HCT116 (cell line): ENCODE measurements around the gene ACAP2. TPM values are rescaled to one million over a fixed set of nuclear protein-coding genes. Genes with fewer than 3 reads are reported as not detected.

Experiments
- ATAC-seq: fragments of 200-7000 bp; cut with Tn5 transposase; 2 replicates; pipeline ENCODE4 v1.9.1; 2020; ENCODE audit warnings: mild to moderate bottlenecking, moderate library complexity
- BruUV-seq: library from RNA; stranded (reverse); fragments of 400-500 nt; replicated peaks from 2 replicates; lab custom pipeline; 2021; lab: Mats Ljungman, UMichigan
- CTCF ChIA-PET: fragments of 300-600 bp; sonication (Branson Sonifier 250); formaldehyde crosslinking; loops from one replicate; lab custom pipeline; 2021; ENCODE audit warnings: antibody characterized with exemption; lab: Charles Lee
- POLR2A ChIA-PET: fragments of 300-600, 350-600 bp; sonication (Branson Sonifier 250); formaldehyde crosslinking; loops from one replicate; lab custom pipeline; 2021; ENCODE audit warnings: antibody characterized with exemption; lab: Charles Lee
- RAD21 ChIA-PET, 2 experiments: fragments of 300-600 bp; sonication (Branson Sonifier 250); formaldehyde crosslinking; loops; one replicate each; lab custom pipeline; 2023; ENCODE audit warnings: low total read pairs in 2 of 2; ENCODE audit not compliant: uncharacterized antibody in 2 of 2, unreplicated experiment in 2 of 2, low non-redundant PET in 1 of 2; lab: Charles Lee
- DNase-seq: peaks from one replicate; pipeline ENCODE4 v3.0.0-alpha.2; 2010; ENCODE audit warnings: low read depth, low spot score
- H2AFZ ChIP-seq: fragments of 200-600 bp; shearing (Covaris generic), sonication (generic); 2 replicates; pipeline ENCODE4 v1.6.1; 2017; ENCODE audit warnings: low read depth, mixed run types, mixed read lengths, antibody characterized with exemption, low read length; ENCODE audit not compliant: poor library complexity, severe bottlenecking
- H3K27ac ChIP-seq: 2 replicates; pipeline ENCODE4 v1.5.1; 2012; ENCODE audit warnings: low read depth, low read length
- H3K27me3 ChIP-seq: fragments of 200-600 bp; sonication (generic); 2 replicates; pipeline ENCODE4 v1.6.1; 2016; ENCODE audit warnings: mixed run types, low read length, mixed read lengths; ENCODE audit not compliant: insufficient read depth
- H3K36me3 ChIP-seq, 2 experiments: fragments of 200-500 bp in 1 of 2; fragments of 200-600 bp in 1 of 2; sonication (Bioruptor generic) in 1 of 2; sonication (generic) in 1 of 2; 2 replicates each; pipeline versions ENCODE4 v1.5.1 to v1.6.1; 2014 to 2016; ENCODE audit warnings: low read length in 2 of 2, inconsistent platforms in 1 of 2, mixed read lengths in 1 of 2, mixed run types in 1 of 2; ENCODE audit not compliant: insufficient read depth in 2 of 2, control insufficient read depth in 1 of 2
- H3K4me1 ChIP-seq, 2 experiments: fragments of 200-600 bp in 1 of 2; sonication (generic) in 1 of 2; 2 replicates each; pipeline versions ENCODE4 v1.5.1 to v1.6.1; 2012 to 2017; ENCODE audit warnings: low read length in 2 of 2, inconsistent platforms in 1 of 2, mild to moderate bottlenecking in 1 of 2, mixed read lengths in 1 of 2, mixed run types in 1 of 2, moderate library complexity in 1 of 2; ENCODE audit not compliant: insufficient read depth in 2 of 2, control insufficient read depth in 1 of 2
- H3K4me2 ChIP-seq: fragments of 200-600 bp; sonication (generic); 2 replicates; pipeline ENCODE4 v1.6.1; 2017; ENCODE audit warnings: mixed run types, low read length, mixed read lengths
- H3K4me3 ChIP-seq, 2 experiments: fragments of 200-600 bp in 1 of 2; sonication (generic) in 1 of 2; replicated peaks in 1 of 2; 2 replicates each; pipeline ENCODE4 v1.5.1; 2011 to 2016; ENCODE audit warnings: low read length in 2 of 2, control low read depth in 1 of 2, low read depth in 1 of 2, mild to moderate bottlenecking in 1 of 2, mixed read lengths in 1 of 2, mixed run types in 1 of 2
- H3K79me2 ChIP-seq: fragments of 200-600 bp; sonication (generic); 2 replicates; pipeline ENCODE4 v1.6.1; 2017; ENCODE audit warnings: mild to moderate bottlenecking, mixed run types, low read length, moderate library complexity, mixed read lengths; ENCODE audit not compliant: insufficient read depth
- H3K9ac ChIP-seq: fragments of 200-600 bp; sonication (generic); 2 replicates; pipeline ENCODE4 v1.6.1; 2016; ENCODE audit warnings: low read length, mixed read lengths
- H3K9me2 ChIP-seq: fragments of 200-600 bp; sonication (generic), shearing (Covaris generic); 2 replicates; pipeline ENCODE4 v1.6.1; 2017; ENCODE audit warnings: mixed run types, mild to moderate bottlenecking, moderate library complexity; ENCODE audit not compliant: insufficient read depth
- H3K9me3 ChIP-seq, 2 experiments: fragments of 200-500 bp in 1 of 2; fragments of 200-600 bp in 1 of 2; sonication (Bioruptor generic) in 1 of 2; sonication (generic) in 1 of 2; 2 replicates each; pipeline ENCODE4 v1.6.1; 2014 to 2017; ENCODE audit warnings: low read length in 2 of 2, mixed read lengths in 2 of 2, inconsistent platforms in 1 of 2, low read depth in 1 of 2, mild to moderate bottlenecking in 1 of 2, mixed run types in 1 of 2, moderate library complexity in 1 of 2; ENCODE audit not compliant: control insufficient read depth in 1 of 2, insufficient read depth in 1 of 2
- H4K20me1 ChIP-seq: fragments of 200-600 bp; sonication (generic), shearing (Covaris generic); 2 replicates; pipeline ENCODE4 v1.6.1; 2017; ENCODE audit warnings: mixed run types, mild to moderate bottlenecking, moderate library complexity; ENCODE audit not compliant: insufficient read depth
- CBX3 ChIP-seq: IDR thresholded peaks from 2 replicates; pipeline ENCODE4 v1.6.1; 2012; ENCODE audit warnings: low read depth
- EGR1 ChIP-seq: IDR thresholded peaks from 2 replicates; pipeline ENCODE4 v1.6.1; 2012; ENCODE audit warnings: low read depth
- MAX ChIP-seq: IDR thresholded peaks from 2 replicates; pipeline ENCODE4 v1.6.1; 2012
- intact Hi-C: fragments of 100-400 bp; cut with micrococcal nuclease; formaldehyde crosslinking; loops from 2 replicates; pipeline ENCODE4 v1.10.0; 2022
- total RNA-seq: library from RNA; stranded (reverse); gene quantifications from one replicate; pipeline ENCODE4 v1.2.1, GENCODE V29; 2021; ENCODE audit not compliant: unreplicated experiment
- TF ChIP-seq, protein P1 (sequence below): IDR thresholded peaks from 2 replicates; pipeline ENCODE4 v1.6.1; 2011; ENCODE audit warnings: mild to moderate bottlenecking, low read length, moderate library complexity; ENCODE audit not compliant: insufficient replicate concordance; ENCODE audit errors: extremely low read depth

Gene ACAP2
- total RNA-seq, 1 experiment from 2014 or later, result 43.0 TPM

GRCh38 chr3:195257454-195258448 is 185.1 kb downstream of the ACAP2 start (continued):
- TF ChIP-seq, protein P1, sequence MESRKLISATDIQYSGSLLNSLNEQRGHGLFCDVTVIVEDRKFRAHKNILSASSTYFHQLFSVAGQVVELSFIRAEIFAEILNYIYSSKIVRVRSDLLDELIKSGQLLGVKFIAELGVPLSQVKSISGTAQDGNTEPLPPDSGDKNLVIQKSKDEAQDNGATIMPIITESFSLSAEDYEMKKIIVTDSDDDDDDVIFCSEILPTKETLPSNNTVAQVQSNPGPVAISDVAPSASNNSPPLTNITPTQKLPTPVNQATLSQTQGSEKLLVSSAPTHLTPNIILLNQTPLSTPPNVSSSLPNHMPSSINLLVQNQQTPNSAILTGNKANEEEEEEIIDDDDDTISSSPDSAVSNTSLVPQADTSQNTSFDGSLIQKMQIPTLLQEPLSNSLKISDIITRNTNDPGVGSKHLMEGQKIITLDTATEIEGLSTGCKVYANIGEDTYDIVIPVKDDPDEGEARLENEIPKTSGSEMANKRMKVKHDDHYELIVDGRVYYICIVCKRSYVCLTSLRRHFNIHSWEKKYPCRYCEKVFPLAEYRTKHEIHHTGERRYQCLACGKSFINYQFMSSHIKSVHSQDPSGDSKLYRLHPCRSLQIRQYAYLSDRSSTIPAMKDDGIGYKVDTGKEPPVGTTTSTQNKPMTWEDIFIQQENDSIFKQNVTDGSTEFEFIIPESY, result no peak
- TF ChIP-seq CBX3 (no peak), EGR1 (no peak)

- no TSS peak for BruUV-seq
- ATAC-seq (no peak), DNase-seq (no peak)
- POLR2A ChIA-PET, result no interaction called here
- Histone ChIP-seq H2AFZ (no peak overlapping the region), H3K27ac (no peak overlapping the region), H3K27me3 (no peaks in the 10 kb centered on the region), H3K4me2 (no peak overlapping the region), H3K36me3 (no peaks in the 10 kb centered on the region), H3K4me1 (peaks cover 19 to 28% of the 10 kb centered on the region in 2 experiments), H4K20me1 (no peaks in the 10 kb centered on the region), H3K79me2 (peaks cover 10% of the 10 kb centered on the region; the same call in 1 of the 2 replicates), H3K9me2 (no peaks in the 10 kb centered on the region), H3K4me3 (no peak overlapping the region), H3K9ac (no peak overlapping the region), H3K9me3 (no peaks in the 10 kb centered on the region)
- TF ChIP-seq MAX, result no peak
- RAD21 ChIA-PET, result no interaction called here
- CTCF ChIA-PET, result interaction anchor here (2.0 kb wide), 1 partner anchor 574 kb away, joined by 8 read pairs; no protein-coding TSS in a partner anchor
- intact Hi-C loops, result no loop called here
These were observed 186.0 kb downstream of the ACAP2 start for GRCh38 chr3:195256639-195257453.
